Spleen (tissue), 11 donors: ENCODE measurements around the gene ZNF25. TPM values are rescaled to one million over a fixed set of nuclear protein-coding genes. Genes with fewer than 3 reads are reported as not detected.

Source experiments
- DNase-seq: peaks from one replicate; pipeline ENCODE4 v3.0.0-alpha.2; 2020
- H3K27ac ChIP-seq, 8 donors: fragments of 200-600 bp; sonication (generic) in 7 of 8; 1 replicate in 4 of 8; 2 replicates in 4 of 8; pipeline versions ENCODE4 v1.5.0 to v1.8.0; 2016 to 2021; ENCODE audit warnings: inconsistent platforms in 4 of 8, mild to moderate bottlenecking in 4 of 8, moderate library complexity in 1 of 8
- H3K27me3 ChIP-seq, 7 donors: fragments of 200-600 bp; sonication (generic) in 6 of 7; replicated peaks in 1 of 7; 1 replicate in 4 of 7; 2 replicates in 3 of 7; pipeline versions ENCODE4 v1.5.0 to v1.8.0; 2016 to 2021; ENCODE audit warnings: inconsistent platforms in 3 of 7, mild to moderate bottlenecking in 1 of 7
- H3K36me3 ChIP-seq, 6 donors: fragments of 200-600 bp; sonication (generic) in 5 of 6; 1 replicate in 4 of 6; 2 replicates in 2 of 6; pipeline versions ENCODE4 v1.5.0 to v1.8.0; 2016 to 2021; ENCODE audit warnings: inconsistent platforms in 2 of 6
- H3K4me1 ChIP-seq, 6 donors: fragments of 200-600 bp; sonication (generic) in 5 of 6; 1 replicate in 3 of 6; 2 replicates in 3 of 6; pipeline versions ENCODE4 v1.5.0 to v1.8.0; 2016 to 2021; ENCODE audit warnings: inconsistent platforms in 3 of 6
- H3K4me3 ChIP-seq, 8 donors: fragments of 200-600 bp; sonication (generic) in 7 of 8; 1 replicate in 4 of 8; 2 replicates in 4 of 8; pipeline versions ENCODE4 v1.5.0 to v1.8.0; 2016 to 2021; ENCODE audit warnings: inconsistent platforms in 4 of 8, mild to moderate bottlenecking in 4 of 8, moderate library complexity in 2 of 8
- H3K9me3 ChIP-seq, 8 donors: fragments of 200-600 bp; sonication (generic) in 7 of 8; 1 replicate in 4 of 8; 2 replicates in 4 of 8; pipeline versions ENCODE4 v1.5.0 to v1.8.0; 2016 to 2021; ENCODE audit warnings: inconsistent platforms in 4 of 8
- POLR2A ChIP-seq, 3 donors: fragments of 450-650 bp; IDR thresholded peaks; one replicate each; pipeline ENCODE4 v1.5.1; 2017; ENCODE audit warnings: antibody characterized with exemption in 3 of 3, mild to moderate bottlenecking in 1 of 3
- POLR2AphosphoS5 ChIP-seq, 3 donors: sonication (generic); formaldehyde crosslinking; IDR thresholded peaks; one replicate each; pipeline ENCODE4 v1.5.1; 2017; ENCODE audit warnings: antibody characterized with exemption in 3 of 3
- WGBS, 5 donors: extraction: QIAGEN DNeasy Blood & Tissue Kit in 3 of 5; methylation state at CpG; one replicate each; pipeline versions ENCODE4 v1.1.5 to v1.1.7; 2013 to 2018; 5-methylcytosine and 5-hydroxymethylcytosine counted together
- intact Hi-C: fragments of 100-400 bp; cut with DNase I; formaldehyde crosslinking; loops from one replicate; pipeline ENCODE4 v1.15.0; 2023; ENCODE audit warnings: low total_unique reads
- polyA plus RNA-seq, 3 donors: library from polyadenylated mRNA; stranded (reverse); fragments of 200-250 nt; gene quantifications; one replicate each; pipeline ENCODE4 v1.2.1, GENCODE V29; 2013
- total RNA-seq, 7 donors: library from RNA; depleted of rRNA in 3 of 7; stranded (reverse); fragments of >200 nt in 3 of 7; fragmentation: NEBNext Ultra II Directional in 4 of 7; extraction: Animal tissue kit (Norgen Biotek cat#: 25700) in 4 of 7; gene quantifications; one replicate each; pipeline versions ENCODE4 v1.1.0 to v1.2.1, GENCODE V29; 2016 to 2021
- TF ChIP-seq, protein P1 (sequence below), 11 experiments: fragments of 200-600 bp in 7 of 11; fragments of 450-650 bp in 4 of 11; sonication (generic) in 4 of 11; IDR thresholded peaks in 8 of 11; conservative IDR thresholded peaks in 3 of 11; 1 replicate in 7 of 11; 2 replicates in 4 of 11; pipeline versions ENCODE4 v1.4.0 to v1.8.0; 2016 to 2021; ENCODE audit warnings: antibody characterized with exemption in 11 of 11, inconsistent platforms in 4 of 11, mild to moderate bottlenecking in 1 of 11
- donor health status: healthy with polysubstance abuse.
- donor health status: DM: no; HTN: no; CAD: no; lungs with moderate emphysema.
- donor health status: DM: no; HTN: no; CAD: no.
- donor health status: Bipolar disorder and iron deficiency.
- donor health status: healthy.
- donor health status: DM: no; HTN: no; CAD: no.
- donor health status: DM: yes; HTN: yes; CAD: no.

Gene ZNF25
- total and polyA plus RNA-seq, 10 donors = 4.7 to 14.4 (median 10.4) TPM

DNA sequence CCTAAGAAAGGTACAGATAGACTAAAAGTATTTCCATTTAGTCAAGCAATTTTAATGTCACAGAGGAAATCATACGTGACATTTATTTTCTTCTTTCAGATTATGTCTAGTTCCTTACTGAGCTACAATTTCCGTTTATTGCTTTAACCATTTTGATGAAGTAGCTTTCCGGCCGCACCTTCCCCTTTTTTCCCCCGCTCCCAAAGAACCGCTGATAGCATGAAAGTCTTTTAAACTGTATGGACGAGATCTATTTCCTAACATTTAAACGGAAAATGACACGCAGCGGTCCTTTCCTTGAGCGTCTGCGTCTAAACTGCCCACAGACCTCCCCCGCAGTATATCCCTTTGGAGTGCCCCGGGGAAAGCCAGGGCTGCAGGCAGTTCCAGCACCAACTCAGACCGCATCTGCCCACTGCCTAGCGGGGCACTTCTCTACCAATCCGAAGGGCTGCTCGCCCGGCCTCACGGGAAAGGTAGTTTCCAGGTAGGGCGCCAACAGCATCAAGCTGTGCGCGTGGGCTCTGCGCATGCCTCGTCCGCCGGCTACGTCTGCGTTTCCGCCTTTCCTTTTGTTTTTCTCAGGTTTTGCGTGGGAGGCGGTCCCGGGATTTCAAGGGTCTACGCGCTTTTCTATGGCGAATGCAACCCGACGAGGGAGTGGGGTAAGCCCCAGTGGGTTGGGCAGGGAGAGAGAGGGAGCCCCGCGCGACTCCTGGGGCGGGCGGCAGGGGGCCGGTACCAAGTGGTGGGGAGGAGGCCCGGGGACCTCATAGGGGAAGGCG, 33.9 kb upstream of the ZNF25 start, which contains the start of gene ZNF33A:
Gene ZNF33A, plus strand, starts transcription at position 557 of the 785 bp plus-strand sequence. CDS start 1,667 bp downstream, outside the sequence.
- intact Hi-C loops = loop anchor here (5.0 to 10.0 kb wide), 2 partner anchors 33 to 84 kb away; partner anchors contain the start of genes ZNF25 and ZNF37A
- Histone ChIP-seq H3K4me1 (peaks cover 10 to 66% (median 40%) of the 10 kb centered on the region in 6 donors), H3K9me3 (no peaks in the 10 kb centered on the region), H3K27me3 (no peaks in the 10 kb centered on the region), H3K4me3 (peak within 1 kb of the TSS; percentile 55 to 88 (median 63)), H3K27ac (peak within 1 kb of the TSS; percentile 97 to 100 (median 99)), H3K36me3 (peaks cover 0 to 34% (median 20%) of the 10 kb centered on the region in 6 donors)
- WGBS, 5 donors = 0 to 1% (median 0%) methylated on average over 43 to 46 of the region's 46 CpGs
- TF ChIP-seq POLR2AphosphoS5 (IDR thresholded peaks at IDR 0.05) = peak in 2 of 3 donors; percentile 85 to 92
- peak in 2 of 3 donors; percentile 4 to 74 for TF ChIP-seq POLR2A (IDR thresholded peaks at IDR 0.05)
- TF ChIP-seq, protein P1, sequence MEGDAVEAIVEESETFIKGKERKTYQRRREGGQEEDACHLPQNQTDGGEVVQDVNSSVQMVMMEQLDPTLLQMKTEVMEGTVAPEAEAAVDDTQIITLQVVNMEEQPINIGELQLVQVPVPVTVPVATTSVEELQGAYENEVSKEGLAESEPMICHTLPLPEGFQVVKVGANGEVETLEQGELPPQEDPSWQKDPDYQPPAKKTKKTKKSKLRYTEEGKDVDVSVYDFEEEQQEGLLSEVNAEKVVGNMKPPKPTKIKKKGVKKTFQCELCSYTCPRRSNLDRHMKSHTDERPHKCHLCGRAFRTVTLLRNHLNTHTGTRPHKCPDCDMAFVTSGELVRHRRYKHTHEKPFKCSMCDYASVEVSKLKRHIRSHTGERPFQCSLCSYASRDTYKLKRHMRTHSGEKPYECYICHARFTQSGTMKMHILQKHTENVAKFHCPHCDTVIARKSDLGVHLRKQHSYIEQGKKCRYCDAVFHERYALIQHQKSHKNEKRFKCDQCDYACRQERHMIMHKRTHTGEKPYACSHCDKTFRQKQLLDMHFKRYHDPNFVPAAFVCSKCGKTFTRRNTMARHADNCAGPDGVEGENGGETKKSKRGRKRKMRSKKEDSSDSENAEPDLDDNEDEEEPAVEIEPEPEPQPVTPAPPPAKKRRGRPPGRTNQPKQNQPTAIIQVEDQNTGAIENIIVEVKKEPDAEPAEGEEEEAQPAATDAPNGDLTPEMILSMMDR (IDR thresholded peaks at IDR 0.05 in 8 of 11, conservative IDR thresholded peaks at IDR 0.05 in 3 of 11) = peak in 2 of 11 experiments; percentile 8 to 19
- peak; percentile 98 for DNase-seq

DNA sequence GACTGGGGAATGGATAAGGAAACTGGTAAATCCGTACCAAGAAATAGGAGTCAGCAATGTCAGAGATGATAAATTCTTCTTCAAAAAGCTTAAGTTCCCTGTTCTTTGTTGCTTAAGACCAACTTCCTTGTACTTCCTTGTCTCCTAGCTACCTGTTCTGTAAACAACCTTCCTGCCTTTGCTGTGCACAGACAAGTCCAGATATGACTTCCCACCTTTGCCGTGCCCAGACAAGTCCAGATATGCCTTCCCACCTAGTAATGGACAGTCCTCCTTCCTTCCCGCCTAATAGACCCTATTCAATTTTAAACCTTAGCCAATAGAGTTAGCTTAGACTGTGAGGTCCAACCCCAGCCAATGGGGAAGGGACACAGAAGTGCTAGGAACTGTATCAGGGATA, 31.5 kb upstream of the ZNF25 start:
- H3K4me3 ChIP-seq = no peak overlapping the region
- WGBS, 5 donors = 48 to 69% (median 59%) methylated on average over 3 of the region's 3 CpGs
- no peak for DNase-seq
- no peaks in the 10 kb centered on the region for H3K27me3 ChIP-seq
- H3K9me3 ChIP-seq = no peaks in the 10 kb centered on the region
- H3K36me3 ChIP-seq = peaks cover 0 to 10% (median 2%) of the 10 kb centered on the region in 6 donors
- peaks cover 10 to 42% (median 25%) of the 10 kb centered on the region in 6 donors for H3K4me1 ChIP-seq
- TF ChIP-seq POLR2AphosphoS5 (IDR thresholded peaks at IDR 0.05) (no peak), POLR2A (IDR thresholded peaks at IDR 0.05) (no peak)
- TF ChIP-seq, protein P1 (IDR thresholded peaks at IDR 0.05 in 8 of 11, conservative IDR thresholded peaks at IDR 0.05 in 3 of 11) = no peak
- intact Hi-C loops = no loop called here
- peak overlapping the region in 6 of 8 donors; percentile 11 to 99 (median 58) for H3K27ac ChIP-seq

DNA sequence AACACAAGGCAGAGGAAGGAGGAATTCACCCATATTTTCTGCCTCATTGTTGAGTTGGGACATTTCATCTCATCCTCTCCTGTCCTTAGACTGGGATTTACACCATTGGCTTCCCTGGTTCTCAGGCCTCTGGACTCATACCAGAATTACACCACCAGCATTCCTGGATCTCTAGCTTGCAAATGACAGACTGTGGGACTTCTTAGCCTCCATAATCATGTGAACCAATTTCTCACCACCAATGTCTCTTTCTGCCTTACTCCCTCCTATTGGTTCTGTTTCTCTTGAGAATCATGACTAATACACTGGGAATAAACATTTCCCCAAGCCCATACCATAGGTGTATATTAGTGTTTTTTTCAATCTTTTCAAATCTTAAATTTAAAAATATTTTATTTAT, 31.1 kb upstream of the ZNF25 start:
- H3K4me3 ChIP-seq = no peak overlapping the region
- intact Hi-C loops = no loop called here
- peaks cover 0 to 6% (median under 1%) of the 10 kb centered on the region in 6 donors for H3K36me3 ChIP-seq
- H3K9me3 ChIP-seq = no peaks in the 10 kb centered on the region
- peak overlapping the region in 6 of 8 donors; percentile 11 to 99 (median 58) for H3K27ac ChIP-seq
- TF ChIP-seq POLR2A (IDR thresholded peaks at IDR 0.05) = no peak
- TF ChIP-seq, protein P1 (IDR thresholded peaks at IDR 0.05 in 8 of 11, conservative IDR thresholded peaks at IDR 0.05 in 3 of 11) = no peak
- no peak for TF ChIP-seq POLR2AphosphoS5 (IDR thresholded peaks at IDR 0.05)
- H3K27me3 ChIP-seq = no peaks in the 10 kb centered on the region
- peaks cover 10 to 38% (median 21%) of the 10 kb centered on the region in 6 donors for H3K4me1 ChIP-seq
- DNase-seq = no peak

DNA sequence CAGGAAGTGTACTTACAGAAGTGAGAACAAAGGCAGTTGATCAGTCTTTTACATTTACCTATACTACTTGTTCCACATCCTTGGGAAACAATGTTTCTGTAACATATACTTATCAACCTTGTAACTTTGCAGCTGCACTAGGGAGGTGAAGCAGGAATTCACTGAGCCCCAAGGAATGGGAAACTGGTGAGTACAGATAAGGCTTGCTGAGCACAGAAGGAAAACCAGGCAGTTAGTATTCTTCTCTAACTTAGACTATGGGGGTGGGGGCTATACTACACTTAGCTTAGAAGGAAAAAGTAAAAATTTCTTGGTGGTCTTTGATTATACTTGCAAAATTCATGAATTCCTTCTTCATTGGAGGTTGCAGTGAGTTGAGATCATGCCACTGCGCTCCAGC, 27.1 kb upstream of the ZNF25 start:
- Histone ChIP-seq H3K36me3 (no peaks in the 10 kb centered on the region), H3K27me3 (no peaks in the 10 kb centered on the region), H3K4me3 (no peak overlapping the region), H3K9me3 (no peaks in the 10 kb centered on the region), H3K27ac (no peak overlapping the region), H3K4me1 (peaks cover 0 to 11% (median 0%) of the 10 kb centered on the region in 6 donors)
- no peak for TF ChIP-seq POLR2A (IDR thresholded peaks at IDR 0.05)
- TF ChIP-seq, protein P1 (IDR thresholded peaks at IDR 0.05 in 8 of 11, conservative IDR thresholded peaks at IDR 0.05 in 3 of 11) = no peak
- no peak for TF ChIP-seq POLR2AphosphoS5 (IDR thresholded peaks at IDR 0.05)
- DNase-seq = no peak
- WGBS, 5 donors = 81 to 100% (median 95%) methylated on average over 1 of the region's 1 CpG
- intact Hi-C loops = no loop called here
